Astrocyte (in vitro differentiated cells and primary cell): ENCODE measurements around the gene NUDT19.

Experiments
- EZH2 ChIP-seq: IDR thresholded peaks from 2 replicates; pipeline ENCODE4 v1.6.1; 2012; ENCODE audit warnings: mild to moderate bottlenecking, low read length, inconsistent platforms; ENCODE audit not compliant: insufficient read depth
- TF ChIP-seq, protein P1 (sequence below): IDR thresholded peaks from 2 replicates; pipeline ENCODE4 v1.5.1; 2011; ENCODE audit warnings: low read depth, mild to moderate bottlenecking, inconsistent platforms, low read length, moderate library complexity; ENCODE audit not compliant: insufficient read depth

DNA sequence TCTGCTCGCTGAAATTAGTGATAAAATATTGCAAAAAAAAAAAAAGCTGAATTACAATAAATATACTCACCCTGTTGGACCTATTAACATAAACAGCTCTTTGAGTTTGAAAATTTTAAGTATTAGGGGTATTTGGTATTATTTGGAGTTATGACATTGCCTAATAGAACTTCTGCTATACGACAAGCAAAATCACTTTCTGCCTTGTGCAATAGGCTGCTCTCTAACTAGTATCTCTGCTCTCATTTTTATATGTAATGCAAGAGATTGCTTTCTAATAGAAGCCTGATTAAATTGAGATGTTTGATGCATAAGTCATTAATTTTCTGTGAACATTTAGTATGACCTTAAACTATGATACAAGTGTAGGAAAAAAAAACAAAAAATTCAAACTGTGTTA, 10.6 kb upstream of the NUDT19 start:
- TF ChIP-seq, protein P1, sequence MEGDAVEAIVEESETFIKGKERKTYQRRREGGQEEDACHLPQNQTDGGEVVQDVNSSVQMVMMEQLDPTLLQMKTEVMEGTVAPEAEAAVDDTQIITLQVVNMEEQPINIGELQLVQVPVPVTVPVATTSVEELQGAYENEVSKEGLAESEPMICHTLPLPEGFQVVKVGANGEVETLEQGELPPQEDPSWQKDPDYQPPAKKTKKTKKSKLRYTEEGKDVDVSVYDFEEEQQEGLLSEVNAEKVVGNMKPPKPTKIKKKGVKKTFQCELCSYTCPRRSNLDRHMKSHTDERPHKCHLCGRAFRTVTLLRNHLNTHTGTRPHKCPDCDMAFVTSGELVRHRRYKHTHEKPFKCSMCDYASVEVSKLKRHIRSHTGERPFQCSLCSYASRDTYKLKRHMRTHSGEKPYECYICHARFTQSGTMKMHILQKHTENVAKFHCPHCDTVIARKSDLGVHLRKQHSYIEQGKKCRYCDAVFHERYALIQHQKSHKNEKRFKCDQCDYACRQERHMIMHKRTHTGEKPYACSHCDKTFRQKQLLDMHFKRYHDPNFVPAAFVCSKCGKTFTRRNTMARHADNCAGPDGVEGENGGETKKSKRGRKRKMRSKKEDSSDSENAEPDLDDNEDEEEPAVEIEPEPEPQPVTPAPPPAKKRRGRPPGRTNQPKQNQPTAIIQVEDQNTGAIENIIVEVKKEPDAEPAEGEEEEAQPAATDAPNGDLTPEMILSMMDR, result no peak
- no peak for TF ChIP-seq EZH2
